OCI-LY7 (cell line): Measurements from ENCODE around the gene FN3KRP. TPM values are rescaled to one million over a fixed set of nuclear protein-coding genes. Genes with fewer than 3 reads are reported as not detected.

Experiments used
- BruUV-seq: library from RNA; stranded (reverse); fragments of 400-500 nt; replicated peaks from 2 replicates; lab custom pipeline; 2021; lab: Mats Ljungman, UMichigan
- CTCF ChIA-PET: fragments of 300-600 bp; sonication (Branson Sonifier 250); formaldehyde crosslinking; loops from one replicate; lab custom pipeline; 2022; ENCODE audit warnings: antibody characterized with exemption; ENCODE audit not compliant: unreplicated experiment; lab: Charles Lee
- POLR2A ChIA-PET: fragments of 300-600 bp; sonication (Branson Sonifier 250); formaldehyde crosslinking; loops from one replicate; lab custom pipeline; 2022; ENCODE audit warnings: antibody characterized with exemption; lab: Charles Lee
- DNase-seq: peaks from one replicate; pipeline ENCODE4 v3.0.0-alpha.2; 2015; ENCODE audit warnings: low spot score
- H2AFZ ChIP-seq: fragments of 200-600 bp; sonication (generic), shearing (Covaris generic); 2 replicates; pipeline ENCODE4 v1.6.1; 2014; ENCODE audit warnings: mild to moderate bottlenecking, antibody characterized with exemption, low read length, moderate library complexity
- H3K27ac ChIP-seq: fragments of 200-600 bp; sonication (generic); 2 replicates; pipeline ENCODE4 v1.5.1; 2014; ENCODE audit warnings: mixed run types, low read depth, mild to moderate bottlenecking, moderate library complexity, low read length, inconsistent platforms; ENCODE audit not compliant: poor library complexity, severe bottlenecking
- H3K36me3 ChIP-seq: fragments of 200-600 bp; sonication (generic); 2 replicates; pipeline ENCODE4 v1.6.1; 2014; ENCODE audit warnings: mild to moderate bottlenecking, antibody characterized with exemption, low read length, moderate library complexity, mixed read lengths; ENCODE audit not compliant: insufficient read depth
- H3K4me1 ChIP-seq: fragments of 200-600 bp; sonication (generic); 2 replicates; pipeline ENCODE4 v1.5.1; 2014; ENCODE audit warnings: mild to moderate bottlenecking, low read length; ENCODE audit not compliant: insufficient read depth, poor library complexity, severe bottlenecking
- H3K4me2 ChIP-seq: fragments of 200-600 bp; sonication (generic); 2 replicates; pipeline ENCODE4 v1.6.1; 2014; ENCODE audit warnings: mild to moderate bottlenecking, low read length
- H3K4me3 ChIP-seq: fragments of 200-600 bp; sonication (generic); 2 replicates; pipeline ENCODE4 v1.5.1; 2014; ENCODE audit warnings: mild to moderate bottlenecking, low read depth, low read length; ENCODE audit not compliant: poor library complexity, severe bottlenecking
- H3K79me2 ChIP-seq: fragments of 200-600 bp; sonication (generic); 2 replicates; pipeline ENCODE4 v1.6.1; 2016; ENCODE audit warnings: low read depth, mild to moderate bottlenecking, low read length, moderate library complexity, mixed read lengths; ENCODE audit not compliant: insufficient read depth
- H3K9me2 ChIP-seq: fragments of 200-600 bp; sonication (generic); 2 replicates; pipeline ENCODE4 v1.6.1; 2016; ENCODE audit warnings: mild to moderate bottlenecking, low read length, mixed read lengths; ENCODE audit not compliant: insufficient read depth
- H3K9me3 ChIP-seq: fragments of 200-600 bp; sonication (generic); 2 replicates; pipeline ENCODE4 v1.6.1; 2014; ENCODE audit warnings: mild to moderate bottlenecking, mixed run types, low read length, mixed read lengths
- H4K20me1 ChIP-seq: fragments of 200-600 bp; sonication (generic); 2 replicates; pipeline ENCODE4 v1.6.1; 2014; ENCODE audit warnings: mild to moderate bottlenecking, antibody characterized with exemption, low read length, moderate library complexity, mixed read lengths; ENCODE audit not compliant: insufficient read depth
- CTCF ChIP-seq: fragments of 200-600 bp; sonication (generic); conservative IDR thresholded peaks from 2 replicates; pipeline ENCODE4 v1.5.1; 2014; ENCODE audit warnings: mild to moderate bottlenecking, antibody characterized with exemption, low read length, moderate library complexity, mixed read lengths
- EZH2phosphoT487 ChIP-seq: fragments of 200-600 bp; sonication (generic); IDR thresholded peaks from 2 replicates; pipeline ENCODE4 v1.6.1; 2018; ENCODE audit warnings: low read depth, borderline replicate concordance, mild to moderate bottlenecking, mixed run types, antibody characterized with exemption, low read length, moderate library complexity, mixed read lengths
- intact Hi-C: fragments of 100-400 bp; cut with micrococcal nuclease; formaldehyde crosslinking; loops from one replicate; pipeline ENCODE4 v1.10.0; 2022; ENCODE audit not compliant: unreplicated experiment
- total RNA-seq, 2 experiments: library from RNA; depleted of rRNA in 1 of 2; stranded (reverse); fragments of >200 nt in 1 of 2; shearing (Covaris generic) in 1 of 2; gene quantifications; 2 replicates each; pipeline ENCODE4 v1.2.3, GENCODE V29; 2014 to 2022

The FN3KRP gene
- total RNA-seq, 2 experiments from 2014 or later, result 52.1 to 91.8 TPM

DNA sequence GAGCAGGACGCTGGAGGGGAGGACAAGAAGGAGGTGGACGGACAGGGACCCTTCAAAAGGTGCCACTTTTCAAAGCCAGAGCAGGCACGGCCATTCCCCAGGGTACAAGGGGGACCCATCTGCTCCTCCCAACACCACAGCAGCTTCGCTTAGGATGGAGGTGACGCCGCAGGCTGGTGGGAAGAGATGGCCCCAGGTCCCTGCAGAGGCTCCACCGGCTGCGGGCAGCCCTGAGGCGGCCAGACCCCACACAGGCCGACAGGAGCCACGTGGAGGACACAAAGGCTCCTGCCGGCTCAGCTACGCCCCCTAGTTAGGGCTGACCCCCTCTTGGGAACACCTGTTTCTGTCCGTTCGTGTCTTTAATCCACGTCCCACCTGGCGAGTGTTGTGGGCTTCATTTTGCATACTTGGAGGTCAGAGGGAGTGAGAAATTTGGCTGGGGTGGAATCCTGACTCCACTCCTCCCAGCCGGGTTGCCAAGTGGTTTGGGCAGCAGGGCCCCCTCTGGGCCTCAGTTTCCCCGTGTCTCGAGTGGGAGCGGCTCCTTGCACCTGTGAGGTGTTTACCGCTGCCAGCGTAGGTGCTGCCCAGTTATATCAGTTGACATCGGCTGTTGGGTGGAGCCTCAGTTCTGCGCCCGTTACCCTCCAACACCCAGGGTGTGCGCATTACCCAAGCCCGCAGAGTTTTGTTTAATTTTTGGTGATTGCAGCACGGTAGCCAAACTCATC lies 5.8 kb upstream of the FN3KRP start:
- no peaks in the 10 kb centered on the region for H3K9me3 ChIP-seq
- peaks cover 34% of the 10 kb centered on the region for H3K4me1 ChIP-seq
- no peaks in the 10 kb centered on the region for H3K79me2 ChIP-seq
- no peak overlapping the region for H2AFZ ChIP-seq
- no TSS peak for BruUV-seq
- intact Hi-C loops, result no loop called here
- CTCF ChIA-PET, result no interaction called here
- H4K20me1 ChIP-seq, result no peaks in the 10 kb centered on the region
- H3K27ac ChIP-seq, result no peak overlapping the region
- POLR2A ChIA-PET, result no interaction called here
- TF ChIP-seq CTCF (peak; percentile 68), EZH2phosphoT487 (no peak)
- DNase-seq, result peak; percentile 38
- H3K36me3 ChIP-seq, result no peaks in the 10 kb centered on the region
- H3K9me2 ChIP-seq, result no peaks in the 10 kb centered on the region
- H3K4me2 ChIP-seq, result no peak overlapping the region
- no peak overlapping the region for H3K4me3 ChIP-seq

DNA sequence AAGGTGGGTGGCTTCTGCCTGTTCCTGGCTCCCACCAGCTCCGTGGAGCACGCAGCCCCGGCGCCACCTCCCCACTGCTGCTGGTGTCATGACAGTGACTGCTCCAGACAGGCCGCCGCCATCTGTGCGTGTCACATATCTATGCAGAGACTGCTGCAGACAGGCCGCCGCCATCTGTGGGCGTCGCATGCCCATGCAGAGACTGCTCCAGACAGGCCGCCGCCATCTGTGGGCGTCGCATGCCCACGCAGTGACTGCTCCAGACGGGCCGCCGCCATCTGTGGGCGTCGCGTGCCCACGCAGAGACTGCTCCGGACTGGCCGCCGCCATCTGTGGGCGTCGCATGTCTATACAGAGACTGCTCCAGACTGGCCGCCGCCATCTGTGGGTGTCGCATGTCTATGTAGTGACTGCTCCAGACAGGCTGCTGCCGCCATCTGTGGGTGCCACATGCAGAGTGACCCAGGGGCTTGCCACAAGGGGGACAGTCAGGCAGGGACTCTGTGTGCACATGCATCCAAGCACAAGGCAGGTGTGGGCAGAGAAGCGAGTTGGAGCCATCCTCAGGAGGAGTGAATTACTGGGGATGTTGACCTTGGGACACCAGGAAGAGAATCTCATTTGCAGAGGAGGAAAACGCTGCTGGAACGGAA lies 3.3 kb upstream of the FN3KRP start:
- ChIA-PET CTCF (interaction anchor here (1.0 to 1.3 kb wide), 2 partner anchors 35 to 69 kb away, joined by 4 to 5 read pairs; no protein-coding TSS in a partner anchor), POLR2A (interaction anchor here (0.8 to 1.5 kb wide), 2 partner anchors 91 to 405 kb away, joined by 3 read pairs; no protein-coding TSS in a partner anchor)
- no peak overlapping the region for H2AFZ ChIP-seq
- no peak overlapping the region for H3K4me3 ChIP-seq
- peaks cover 4% of the 10 kb centered on the region; the same call in 1 of the 2 replicates for H4K20me1 ChIP-seq
- H3K36me3 ChIP-seq, result peaks cover under 1% of the 10 kb centered on the region; the same call in 1 of the 2 replicates
- DNase-seq, result no peak
- H3K27ac ChIP-seq, result no peak overlapping the region
- H3K4me1 ChIP-seq, result peaks cover 36% of the 10 kb centered on the region
- no peaks in the 10 kb centered on the region for H3K9me2 ChIP-seq
- intact Hi-C loops, result no loop called here
- BruUV-seq, result no TSS peak
- TF ChIP-seq CTCF (no peak), EZH2phosphoT487 (no peak)
- no peaks in the 10 kb centered on the region for H3K9me3 ChIP-seq
- no peak overlapping the region for H3K4me2 ChIP-seq
- H3K79me2 ChIP-seq, result peaks cover 16% of the 10 kb centered on the region
